H9 (cell line): ENCODE results near the gene CHN2. TPM values are rescaled to one million over a fixed set of nuclear protein-coding genes. Genes with fewer than 3 reads are reported as not detected.

Experiments used
- DNase-seq: peaks from one replicate; pipeline ENCODE4 v3.0.0-alpha.2; 2017
- H2AFZ ChIP-seq: one replicate; pipeline ENCODE4 v1.6.1; 2013; ENCODE audit warnings: mild to moderate bottlenecking, low read length, control low read depth, moderate library complexity
- H2AK5ac ChIP-seq: 2 replicates; pipeline ENCODE4 v1.6.1; 2013; ENCODE audit warnings: low read length, control low read depth, mixed read lengths; ENCODE audit not compliant: insufficient read length
- H2BK120ac ChIP-seq: one replicate; pipeline ENCODE4 v1.6.1; 2013; ENCODE audit warnings: low read depth, mild to moderate bottlenecking, low read length, control low read depth, inconsistent platforms; ENCODE audit not compliant: poor library complexity, severe bottlenecking
- H2BK12ac ChIP-seq: 2 replicates; pipeline ENCODE4 v1.6.1; 2013; ENCODE audit warnings: low read length, control low read depth, mixed read lengths, low read depth; ENCODE audit not compliant: insufficient read length
- H2BK15ac ChIP-seq: 2 replicates; pipeline ENCODE4 v1.6.1; 2013; ENCODE audit warnings: low read depth, low read length, control low read depth
- H2BK20ac ChIP-seq: one replicate; pipeline ENCODE4 v1.6.1; 2013; ENCODE audit warnings: low read depth, mild to moderate bottlenecking, low read length, control low read depth, inconsistent platforms; ENCODE audit not compliant: poor library complexity, severe bottlenecking
- H2BK5ac ChIP-seq: 2 replicates; pipeline ENCODE4 v1.6.1; 2013; ENCODE audit warnings: low read length, control low read depth, mixed read lengths; ENCODE audit not compliant: insufficient read length
- H3K14ac ChIP-seq: 2 replicates; pipeline ENCODE4 v1.6.1; 2013; ENCODE audit warnings: low read length, control low read depth; ENCODE audit not compliant: insufficient read depth
- H3K18ac ChIP-seq: 2 replicates; pipeline ENCODE4 v1.6.1; 2013; ENCODE audit warnings: low read depth, mild to moderate bottlenecking, mixed read lengths, low read length, control low read depth; ENCODE audit not compliant: insufficient read length
- H3K23ac ChIP-seq: 2 replicates; pipeline ENCODE4 v1.6.1; 2013; ENCODE audit warnings: low read length, control low read depth, mixed read lengths, low read depth; ENCODE audit not compliant: insufficient read length
- H3K23me2 ChIP-seq: 2 replicates; pipeline ENCODE4 v1.6.1; 2013; ENCODE audit warnings: low read depth, mild to moderate bottlenecking, mixed read lengths, low read length, control low read depth; ENCODE audit not compliant: insufficient read length, poor library complexity, severe bottlenecking
- H3K27ac ChIP-seq: 2 replicates; pipeline ENCODE4 v1.5.1; 2013; ENCODE audit warnings: low read length, control low read depth, mixed read lengths, low read depth; ENCODE audit not compliant: insufficient read length
- H3K27me3 ChIP-seq: 2 replicates; pipeline ENCODE4 v1.6.1; 2013; ENCODE audit warnings: low read length, control low read depth, inconsistent platforms; ENCODE audit not compliant: insufficient read depth
- H3K4ac ChIP-seq: 2 replicates; pipeline ENCODE4 v1.6.1; 2013; ENCODE audit warnings: low read depth, mild to moderate bottlenecking, control low read depth, inconsistent platforms, low read length, moderate library complexity
- H3K4me1 ChIP-seq: 2 replicates; pipeline ENCODE4 v1.6.1; 2013; ENCODE audit warnings: low read length, control low read depth, inconsistent platforms; ENCODE audit not compliant: insufficient read depth
- H3K4me2 ChIP-seq: 2 replicates; pipeline ENCODE4 v1.6.1; 2013; ENCODE audit warnings: low read length, control low read depth, mixed read lengths; ENCODE audit not compliant: insufficient read length, insufficient read depth
- H3K56ac ChIP-seq: 2 replicates; pipeline ENCODE4 v1.6.1; 2013; ENCODE audit warnings: low read depth, mild to moderate bottlenecking, mixed read lengths, low read length, control low read depth; ENCODE audit not compliant: insufficient read length
- H3K79me1 ChIP-seq: 2 replicates; pipeline ENCODE4 v1.6.1; 2013; ENCODE audit warnings: low read depth, mild to moderate bottlenecking, moderate library complexity, low read length, control low read depth, inconsistent platforms; ENCODE audit not compliant: insufficient read depth, poor library complexity, severe bottlenecking
- H3K79me2 ChIP-seq: 2 replicates; pipeline ENCODE4 v1.6.1; 2013; ENCODE audit warnings: low read length, control low read depth, inconsistent platforms; ENCODE audit not compliant: insufficient read depth
- H3K9ac ChIP-seq: 2 replicates; pipeline ENCODE4 v1.6.1; 2013; ENCODE audit warnings: low read length, control low read depth, mixed read lengths; ENCODE audit not compliant: insufficient read length; ENCODE audit errors: extremely low read depth
- H3K9me3 ChIP-seq: one replicate; pipeline ENCODE4 v1.6.1; 2013; ENCODE audit warnings: low read depth, low read length, inconsistent platforms; ENCODE audit not compliant: control insufficient read depth
- H3T11ph ChIP-seq: one replicate; pipeline ENCODE4 v1.6.1; 2013; ENCODE audit warnings: mild to moderate bottlenecking, low read length, control low read depth, inconsistent platforms
- H4K20me1 ChIP-seq: one replicate; pipeline ENCODE4 v1.6.1; 2013; ENCODE audit not compliant: control insufficient read depth, insufficient read length, insufficient read depth
- H4K5ac ChIP-seq: 2 replicates; pipeline ENCODE4 v1.6.1; 2013; ENCODE audit warnings: low read depth, mild to moderate bottlenecking, mixed read lengths, low read length, control low read depth; ENCODE audit not compliant: insufficient read length
- H4K8ac ChIP-seq: replicated peaks from 2 replicates; pipeline ENCODE4 v1.6.1; 2013; ENCODE audit warnings: low read length, control low read depth, mixed read lengths, low read depth; ENCODE audit not compliant: insufficient read length
- H4K91ac ChIP-seq: 2 replicates; pipeline ENCODE4 v1.6.1; 2013; ENCODE audit warnings: low read depth, mild to moderate bottlenecking, moderate library complexity, mixed read lengths, low read length, control low read depth; ENCODE audit not compliant: insufficient read length
- H3K27ac Mint-ChIP-seq, 3 experiments: 2 replicates in 2 of 3; 3 replicates in 1 of 3; pipeline ENCODE4 v1.8.0; 2020 to 2021; ENCODE audit warnings: mixed read lengths in 3 of 3, mild to moderate bottlenecking in 1 of 3, moderate library complexity in 1 of 3
- H3K27me3 Mint-ChIP-seq: 2 replicates; pipeline ENCODE4 v1.8.0; 2021; ENCODE audit warnings: low read depth, mild to moderate bottlenecking, moderate library complexity, mixed read lengths
- H3K36me3 Mint-ChIP-seq, 3 experiments: 2 replicates in 2 of 3; 3 replicates in 1 of 3; pipeline ENCODE4 v1.8.0; 2020 to 2021; ENCODE audit warnings: low read depth in 3 of 3, mixed read lengths in 3 of 3; ENCODE audit not compliant: insufficient read depth in 1 of 3
- H3K4me1 Mint-ChIP-seq, 2 experiments: 2 replicates each; pipeline ENCODE4 v1.8.0; 2020; ENCODE audit warnings: mixed read lengths in 2 of 2
- H3K4me3 Mint-ChIP-seq, 2 experiments: 2 replicates in 1 of 2; 3 replicates in 1 of 2; pipeline ENCODE4 v1.8.0; 2020 to 2021; ENCODE audit warnings: mild to moderate bottlenecking in 2 of 2, mixed read lengths in 2 of 2, moderate library complexity in 1 of 2
- H3K9me3 Mint-ChIP-seq, 2 experiments: 2 replicates in 1 of 2; 3 replicates in 1 of 2; pipeline ENCODE4 v1.8.0; 2020; ENCODE audit warnings: mild to moderate bottlenecking in 2 of 2, mixed read lengths in 2 of 2, moderate library complexity in 1 of 2
- WGBS: extraction: QIAGEN DNeasy Blood & Tissue Kit; methylation state at CpG from one replicate; pipeline ENCODE4 v1.1.7; 2013; ENCODE audit warnings: missing lambda C conversion rate, low lambda C conversion rate, mixed read lengths; ENCODE audit not compliant: insufficient read length; ENCODE audit errors: extremely low coverage; 5-methylcytosine and 5-hydroxymethylcytosine counted together
- total RNA-seq: library from RNA; stranded (reverse); gene quantifications from 2 replicates; pipeline ENCODE4 v1.2.1, GENCODE V29; 2021
- TF ChIP-seq, protein P1 (sequence below): fragments of 200-600 bp; sonication (generic); conservative IDR thresholded peaks from 3 replicates; pipeline ENCODE4 v1.8.0; 2021; ENCODE audit warnings: antibody characterized with exemption, mild to moderate bottlenecking

CHN2 gene
- total RNA-seq, 1 experiment from 2014 or later, result 3.3 TPM

DNA sequence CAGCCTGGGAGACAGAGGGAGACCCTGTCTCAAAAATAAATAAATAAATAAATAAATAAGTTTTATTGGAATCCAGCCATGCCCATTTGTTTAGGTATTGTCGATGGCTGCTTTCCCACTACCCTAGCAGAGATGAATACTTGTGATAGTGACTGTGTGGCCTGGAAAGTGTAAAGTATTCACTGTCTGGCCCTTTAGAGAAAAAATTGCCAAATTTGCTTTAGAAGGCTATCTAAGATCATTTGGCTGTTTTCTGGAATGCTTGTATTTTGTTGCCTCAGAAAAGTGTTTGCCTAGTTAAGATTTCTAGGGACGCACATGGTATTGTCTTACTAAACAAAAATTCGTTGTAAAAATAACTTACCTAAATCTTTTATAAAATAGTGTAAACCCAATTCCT is 35.4 kb downstream of the CHN2 start:
- no peak overlapping the region for H3K4me2 ChIP-seq
- no peak overlapping the region for H4K5ac ChIP-seq
- H4K91ac ChIP-seq, result no peak overlapping the region
- no peak overlapping the region for H3K4me3 Mint-ChIP-seq
- WGBS, result no CpG with 5 or more reads among the region's 3 CpGs
- H3T11ph ChIP-seq, result no peak overlapping the region
- no peak overlapping the region for H2BK120ac ChIP-seq
- H3K9me3 ChIP-seq, result no peaks in the 10 kb centered on the region
- no peak overlapping the region for H3K23ac ChIP-seq
- no peak overlapping the region for H2BK15ac ChIP-seq
- peaks cover 2 to 4% of the 10 kb centered on the region in 2 experiments for H3K9me3 Mint-ChIP-seq
- no peak overlapping the region for H2BK20ac ChIP-seq
- no peak overlapping the region for H3K56ac ChIP-seq
- H3K27me3 Mint-ChIP-seq, result peaks cover 2% of the 10 kb centered on the region; the same call in 1 of the 2 replicates
- TF ChIP-seq, protein P1, sequence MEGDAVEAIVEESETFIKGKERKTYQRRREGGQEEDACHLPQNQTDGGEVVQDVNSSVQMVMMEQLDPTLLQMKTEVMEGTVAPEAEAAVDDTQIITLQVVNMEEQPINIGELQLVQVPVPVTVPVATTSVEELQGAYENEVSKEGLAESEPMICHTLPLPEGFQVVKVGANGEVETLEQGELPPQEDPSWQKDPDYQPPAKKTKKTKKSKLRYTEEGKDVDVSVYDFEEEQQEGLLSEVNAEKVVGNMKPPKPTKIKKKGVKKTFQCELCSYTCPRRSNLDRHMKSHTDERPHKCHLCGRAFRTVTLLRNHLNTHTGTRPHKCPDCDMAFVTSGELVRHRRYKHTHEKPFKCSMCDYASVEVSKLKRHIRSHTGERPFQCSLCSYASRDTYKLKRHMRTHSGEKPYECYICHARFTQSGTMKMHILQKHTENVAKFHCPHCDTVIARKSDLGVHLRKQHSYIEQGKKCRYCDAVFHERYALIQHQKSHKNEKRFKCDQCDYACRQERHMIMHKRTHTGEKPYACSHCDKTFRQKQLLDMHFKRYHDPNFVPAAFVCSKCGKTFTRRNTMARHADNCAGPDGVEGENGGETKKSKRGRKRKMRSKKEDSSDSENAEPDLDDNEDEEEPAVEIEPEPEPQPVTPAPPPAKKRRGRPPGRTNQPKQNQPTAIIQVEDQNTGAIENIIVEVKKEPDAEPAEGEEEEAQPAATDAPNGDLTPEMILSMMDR, result no peak
- DNase-seq, result no peak
- H2AFZ ChIP-seq, result no peak overlapping the region
- no peak overlapping the region for H2BK5ac ChIP-seq
- no peak overlapping the region for H3K9ac ChIP-seq
- H3K79me1 ChIP-seq, result no peaks in the 10 kb centered on the region
- H2AK5ac ChIP-seq, result no peak overlapping the region
- H3K27ac Mint-ChIP-seq, result no peak overlapping the region
- no peaks in the 10 kb centered on the region for H3K23me2 ChIP-seq
- H2BK12ac ChIP-seq, result no peak overlapping the region
- no peak overlapping the region for H3K27ac ChIP-seq
- H3K4me1 Mint-ChIP-seq, result peaks cover 12 to 25% of the 10 kb centered on the region in 2 experiments
- no peak overlapping the region for H3K14ac ChIP-seq
- no peak overlapping the region for H3K18ac ChIP-seq
- no peaks in the 10 kb centered on the region for H3K27me3 ChIP-seq
- H3K4me1 ChIP-seq, result no peaks in the 10 kb centered on the region; the same call in 1 of the 2 replicates
- no peak overlapping the region for H3K4ac ChIP-seq
- no peaks in the 10 kb centered on the region for H4K20me1 ChIP-seq
- H4K8ac ChIP-seq, result no peak overlapping the region
- peaks cover 2 to 9% (median 2%) of the 10 kb centered on the region in 3 experiments; a peak in 2 of 7 replicates for H3K36me3 Mint-ChIP-seq
- H3K79me2 ChIP-seq, result no peaks in the 10 kb centered on the region
